ENCODE results near the gene SLC5A5. TPM values are rescaled to one million over a fixed set of nuclear protein-coding genes. Genes with fewer than 3 reads are reported as not detected.
"Not testable (repeated sequence)": the region's sequence is repeated elsewhere in the genome, so short reads cannot be mapped to it uniquely, and the experiment has no call there.

Gene SLC5A5
- total RNA-seq, 1 donor from 2014 or later = not detected

DNA sequence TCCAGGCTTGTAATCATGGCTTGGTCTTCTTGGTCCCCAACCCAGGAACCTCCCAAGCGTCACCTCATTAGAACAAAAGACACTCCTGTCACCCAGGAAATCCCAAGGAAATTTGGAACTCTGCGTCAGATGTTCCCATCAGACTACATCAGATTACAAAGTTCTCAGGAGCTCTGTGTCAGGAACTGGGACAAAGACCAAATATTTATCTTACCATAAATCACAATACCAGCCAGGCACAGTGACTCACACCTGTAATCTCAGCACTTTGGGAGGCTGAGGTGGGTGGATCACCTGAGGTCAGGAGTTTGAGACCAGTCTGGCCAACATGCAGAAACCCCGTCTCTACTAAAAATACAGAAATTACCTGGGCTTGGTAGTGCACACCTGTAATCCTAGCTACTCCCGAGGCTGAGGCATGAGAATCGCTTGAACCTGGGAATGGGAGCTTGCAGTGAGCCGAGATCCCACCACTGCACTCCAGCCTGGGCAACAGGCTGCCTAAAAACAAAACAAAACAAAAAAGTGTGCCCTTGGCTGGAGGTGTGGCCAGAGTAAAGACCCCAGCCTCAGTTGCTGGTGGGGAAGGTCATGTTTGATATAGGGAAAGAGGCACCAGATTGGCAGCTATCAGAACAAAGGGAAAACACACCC lies 44.3 kb downstream of the SLC5A5 start:
- no peak for ATAC-seq
- no peak for DNase-seq (ENCODE audit: low spot score)

- not testable (repeated sequence) for ATAC-seq; DNase-seq (ENCODE audit: low spot score)
These were observed 46.4 kb downstream of the SLC5A5 start for GRCh38 chr19:17918151-17918550.

DNA sequence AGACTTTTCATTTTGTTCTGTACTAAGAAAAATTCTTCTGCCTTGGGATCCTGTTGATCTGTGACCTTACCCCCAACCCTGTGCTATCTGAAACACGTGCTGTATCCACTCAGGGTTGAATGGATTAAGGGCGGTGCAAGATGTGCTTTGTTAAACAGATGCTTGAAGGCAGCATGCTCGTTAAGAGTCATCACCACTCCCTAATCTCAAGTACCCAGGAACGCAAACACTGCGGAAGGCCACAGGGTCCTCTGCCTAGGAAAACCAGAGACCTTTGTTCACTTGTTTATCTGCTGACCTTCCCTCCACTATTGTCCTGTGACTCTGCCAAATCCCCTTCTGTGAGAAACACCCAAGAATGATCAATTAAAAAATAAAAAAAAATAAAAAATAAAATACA lies 47.4 kb downstream of the SLC5A5 start:
- ATAC-seq; DNase-seq (ENCODE audit: low spot score): not testable (repeated sequence)

DNA sequence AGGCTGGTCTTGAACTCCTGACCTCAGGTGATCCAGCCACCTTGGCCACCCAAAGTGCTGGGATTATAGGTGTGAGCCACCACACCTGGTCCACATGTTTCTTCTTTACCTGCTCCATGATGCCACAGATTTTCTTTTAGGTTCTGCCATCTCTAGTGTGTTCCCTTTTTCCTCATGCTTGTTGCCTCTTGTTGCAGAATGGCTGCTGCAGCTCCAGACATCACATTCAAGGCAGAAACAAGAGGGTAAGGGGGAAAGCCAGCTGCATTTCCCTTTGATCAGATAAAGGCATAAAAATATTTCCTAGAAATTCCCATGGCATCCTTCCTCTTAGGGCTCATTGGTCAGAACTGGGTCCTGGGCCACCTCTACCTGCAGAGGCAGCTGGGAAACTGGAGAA lies 48.8 kb downstream of the SLC5A5 start:
- DNase-seq (ENCODE audit: low spot score) = no peak
- no peak for ATAC-seq

DNA sequence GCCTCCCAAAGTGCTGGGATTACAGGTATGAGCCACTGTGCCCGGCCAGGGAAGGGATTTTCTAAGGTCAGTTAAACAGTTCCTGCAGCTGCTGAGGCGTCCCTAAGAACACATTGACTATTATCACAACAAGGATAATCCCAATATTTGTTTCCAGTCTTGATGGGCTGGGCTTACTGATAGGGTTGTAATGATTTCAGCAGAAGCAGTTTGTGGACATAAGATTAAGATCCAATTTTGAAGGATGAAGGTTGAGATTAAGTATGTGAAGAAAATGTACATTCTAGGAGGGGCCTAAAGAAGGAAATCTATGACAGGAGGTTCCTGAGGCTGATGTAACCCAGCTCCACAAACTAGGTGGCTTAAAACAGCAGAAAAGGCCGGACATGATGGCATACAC lies 50.4 kb downstream of the SLC5A5 start:
- DNase-seq (ENCODE audit: low spot score) = no peak

GRCh38 chr19:17926044-17926443 lies 54.3 kb downstream of the SLC5A5 start:
- DNase-seq (ENCODE audit: low spot score) = no peak
- ATAC-seq = no peak

More for the DNA sequence above, 50.4 kb downstream of the SLC5A5 start:
- ATAC-seq = no peak

- ATAC-seq = no peak
These were observed 57.3 kb downstream of the SLC5A5 start for GRCh38 chr19:17929056-17929455.

DNA sequence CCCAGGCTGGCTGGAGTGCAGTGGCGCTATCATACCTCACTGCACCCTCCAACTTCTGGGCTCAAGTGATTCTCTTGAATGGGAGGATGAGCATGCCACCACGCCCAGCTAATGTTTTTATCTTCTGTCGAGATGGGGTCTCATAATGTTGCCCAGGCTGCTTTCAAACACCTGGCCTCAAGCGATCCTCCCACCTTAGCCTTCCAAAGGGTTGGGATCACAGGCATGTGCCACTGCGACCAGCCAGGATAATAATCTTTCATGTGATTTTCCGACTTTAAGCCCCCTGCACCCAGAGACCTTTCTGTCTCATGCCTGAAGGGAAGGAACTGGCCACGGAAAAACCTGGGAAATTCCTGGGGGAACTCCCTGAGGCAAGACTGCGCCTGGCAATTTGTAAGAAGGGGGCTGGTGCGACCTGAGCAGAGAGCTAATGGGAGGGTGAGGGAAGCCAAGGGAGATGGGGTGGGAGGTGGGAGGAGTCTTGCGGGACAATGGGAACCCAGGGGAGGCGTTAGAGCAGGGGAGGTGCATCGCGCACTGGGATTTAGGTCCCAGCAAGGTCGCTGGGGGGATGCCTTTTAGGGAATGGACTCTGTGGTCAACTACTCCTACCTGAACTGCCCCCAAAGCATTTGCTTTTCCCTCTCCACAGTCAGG lies 59.9 kb downstream of the SLC5A5 start:
- ATAC-seq = no peak
- DNase-seq (ENCODE audit: low spot score) = no peak

More at GRCh38 chr19:17929056-17929455, 57.3 kb downstream of the SLC5A5 start:
- DNase-seq (ENCODE audit: low spot score) = no peak

GRCh38 chr19:17932485-17933338 lies 61.0 kb downstream of the SLC5A5 start, which contains the start of gene CCDC124:
Gene CCDC124 (plus strand): TSS chr19:17933015. CDS start chr19:17936421, 3,406 bp downstream.
- ATAC-seq (peak; percentile 97), DNase-seq (ENCODE audit: low spot score) (peak; percentile 92)

GRCh38 chr19:17933414-17934129 lies 61.8 kb downstream of the SLC5A5 start:
- ATAC-seq (no peak), DNase-seq (ENCODE audit: low spot score) (no peak)

- ATAC-seq (no peak), DNase-seq (ENCODE audit: low spot score) (no peak)
These were observed 64.6 kb downstream of the SLC5A5 start for GRCh38 chr19:17936379-17936778.

DNA sequence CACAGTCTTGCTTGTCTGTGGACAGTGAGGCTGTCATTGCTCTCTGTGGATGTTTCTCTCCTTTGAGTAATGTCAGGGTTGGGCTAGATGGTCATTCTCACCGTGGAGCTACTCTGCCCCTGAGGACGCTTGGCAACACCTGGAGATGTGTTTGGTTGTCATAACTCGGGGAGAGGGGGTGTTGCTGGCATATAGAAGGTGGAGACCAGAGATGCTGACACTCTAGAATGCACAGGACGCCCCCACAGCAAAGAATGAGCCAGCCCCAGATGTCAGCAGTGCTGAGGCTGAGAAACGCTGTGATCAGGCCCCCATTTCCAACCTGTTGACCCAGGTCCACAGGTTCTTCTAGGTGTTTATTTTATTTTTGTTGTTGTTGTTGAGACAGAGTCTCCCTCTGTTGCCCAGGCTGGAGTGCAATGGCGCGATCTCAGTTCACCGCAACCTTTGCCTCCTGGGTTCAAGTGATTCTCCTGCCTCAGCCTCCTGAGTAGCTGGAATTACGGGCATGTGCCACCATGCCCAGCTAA lies 65.7 kb downstream of the SLC5A5 start:
- ATAC-seq (no peak), DNase-seq (ENCODE audit: low spot score) (no peak)

GRCh38 chr19:17938092-17938845 lies 66.5 kb downstream of the SLC5A5 start:
- peak; percentile 68 for DNase-seq (ENCODE audit: low spot score)
- peak; percentile 94 for ATAC-seq

GRCh38 chr19:17942181-17942580 lies 70.4 kb downstream of the SLC5A5 start:
- no peak for ATAC-seq

DNA sequence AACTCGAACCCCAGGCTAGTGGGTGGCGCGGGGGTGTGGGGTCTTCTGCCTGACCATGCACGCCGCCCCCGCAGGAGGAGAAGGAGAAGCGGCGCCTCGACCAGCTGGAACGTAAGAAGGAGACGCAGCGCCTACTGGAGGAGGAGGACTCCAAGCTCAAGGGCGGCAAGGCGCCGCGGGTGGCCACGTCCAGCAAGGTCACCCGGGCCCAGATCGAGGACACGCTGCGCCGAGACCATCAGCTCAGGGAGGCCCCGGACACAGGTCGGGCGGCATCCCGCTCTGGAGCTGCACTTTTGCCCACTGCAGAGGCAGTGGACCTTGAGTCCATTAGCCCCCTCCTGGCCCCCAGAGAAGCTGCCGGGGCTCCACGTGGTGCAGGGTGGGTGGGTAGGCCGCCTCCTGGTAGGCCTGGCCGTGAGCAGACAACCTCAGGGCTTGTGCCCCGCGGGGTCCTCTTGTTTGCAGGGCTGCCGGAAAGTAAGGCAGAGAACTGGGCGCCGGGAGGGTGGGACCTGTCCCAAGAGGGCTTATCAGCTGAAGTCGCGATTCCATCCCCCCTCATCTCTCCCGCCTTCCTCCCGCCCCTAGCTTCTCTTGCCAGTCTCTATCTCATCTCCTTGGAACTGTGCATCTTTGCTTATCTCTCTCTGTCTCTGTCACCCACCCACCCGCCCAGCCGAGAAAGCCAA lies 71.0 kb downstream of the SLC5A5 start:
- no peak for DNase-seq (ENCODE audit: low spot score)
- no peak for ATAC-seq

More at GRCh38 chr19:17942181-17942580, 70.4 kb downstream of the SLC5A5 start:
- DNase-seq (ENCODE audit: low spot score) = no peak

- DNase-seq (ENCODE audit: low spot score) = no peak
- ATAC-seq = no peak
These were observed 71.8 kb downstream of the SLC5A5 start for GRCh38 chr19:17943274-17944221.

DNA sequence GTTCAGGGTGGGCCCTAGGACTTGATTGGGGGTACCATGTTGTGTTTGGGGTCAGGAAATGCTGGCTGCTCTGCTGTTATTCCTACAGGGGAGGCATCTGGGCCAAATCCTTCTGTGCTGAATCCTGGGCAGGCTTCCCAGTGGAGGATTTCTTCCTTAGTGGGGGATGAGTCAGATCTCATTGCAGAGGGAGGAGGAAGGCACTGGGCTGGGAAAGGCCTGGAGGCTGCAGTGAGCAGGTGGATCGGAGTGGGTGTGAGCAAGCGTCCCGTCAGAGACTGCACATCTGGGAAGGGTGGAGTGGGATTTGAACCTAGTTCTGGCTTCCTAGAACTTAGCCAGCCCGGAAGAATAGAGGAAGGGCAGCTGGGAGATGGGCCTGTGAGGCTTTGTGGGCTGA lies 72.6 kb downstream of the SLC5A5 start:
- DNase-seq (ENCODE audit: low spot score) (no peak), ATAC-seq (no peak)
